Spleen (tissue), 7 donors: ENCODE measurements around the gene YPEL2.

Source experiments
- CTCF ChIP-seq, 11 experiments: fragments of 200-600 bp in 7 of 11; fragments of 450-650 bp in 4 of 11; sonication (generic) in 4 of 11; IDR thresholded peaks in 8 of 11; conservative IDR thresholded peaks in 3 of 11; 1 replicate in 7 of 11; 2 replicates in 4 of 11; pipeline versions ENCODE4 v1.4.0 to v1.8.0; 2016 to 2021; ENCODE audit warnings: antibody characterized with exemption in 11 of 11, inconsistent platforms in 4 of 11, mild to moderate bottlenecking in 1 of 11
- POLR2A ChIP-seq, 3 donors: fragments of 450-650 bp; IDR thresholded peaks; one replicate each; pipeline ENCODE4 v1.5.1; 2017; ENCODE audit warnings: antibody characterized with exemption in 3 of 3, mild to moderate bottlenecking in 1 of 3
- donor health status: DM: no; HTN: no; CAD: no; lungs with moderate emphysema.
- donor health status: DM: no; HTN: no; CAD: no.
- donor health status: DM: no; HTN: no; CAD: no.

GRCh38 chr17:59365383-59365981 lies 34.0 kb downstream of the YPEL2 start:
- TF ChIP-seq POLR2A (IDR thresholded peaks at IDR 0.05) (no peak), CTCF (IDR thresholded peaks at IDR 0.05 in 8 of 11, conservative IDR thresholded peaks at IDR 0.05 in 3 of 11) (no peak)
